AG09319 (cell line): ENCODE data around the gene MUSK.
A peak's percentile ranks its signal among the peaks of the same experiment; 100 is the strongest.

ENCODE experiments used
- DNase-seq: peaks from one replicate; pipeline ENCODE4 v3.0.0-alpha.2; 2010; ENCODE audit warnings: low read depth; ENCODE audit errors: extremely low read depth
- CTCF ChIP-seq: IDR thresholded peaks from 2 replicates; pipeline ENCODE4 v1.5.1; 2011; ENCODE audit warnings: low read depth, mild to moderate bottlenecking, inconsistent platforms, low read length, moderate library complexity

The MUSK gene

DNA sequence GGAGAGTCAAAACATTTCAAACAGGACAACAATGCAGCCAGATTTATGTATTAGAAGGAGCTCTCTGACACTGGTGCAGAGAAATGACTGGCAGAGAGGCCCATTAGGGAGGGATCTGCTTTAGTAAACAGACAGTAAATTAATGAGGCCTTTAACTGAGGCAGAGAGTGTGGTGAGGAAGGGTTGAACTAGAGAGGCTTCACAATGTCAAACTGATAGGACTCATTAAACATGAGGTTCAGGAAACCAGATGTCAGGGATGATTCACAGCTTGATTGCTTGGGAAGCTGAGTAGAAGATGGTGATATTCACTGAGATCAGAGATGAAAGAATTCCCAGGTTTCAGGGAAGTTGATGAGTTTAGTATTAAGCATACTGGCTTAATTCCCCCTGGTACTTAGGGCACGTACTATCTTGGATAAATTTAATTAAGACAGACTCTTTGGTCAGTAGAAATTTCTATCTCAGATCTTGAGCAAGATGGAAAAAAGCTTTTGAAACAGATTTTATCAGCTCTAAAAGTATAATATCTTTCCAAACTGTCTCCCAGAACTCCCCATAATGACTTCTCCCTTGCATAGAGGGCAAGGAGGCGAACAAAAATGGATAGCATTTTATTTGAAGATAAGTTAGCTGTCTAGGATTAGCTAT lies 8.6 kb upstream of the MUSK start:
- DNase-seq: peak; percentile 38

GRCh38 chr9:110669433-110669832 lies 842 bp downstream of the MUSK start:
- DNase-seq: no peak
- TF ChIP-seq CTCF: no peak

More for the DNA sequence above, 8.6 kb upstream of the MUSK start:
- no peak for TF ChIP-seq CTCF

GRCh38 chr9:110671849-110672248 lies 3.3 kb downstream of the MUSK start:
- TF ChIP-seq CTCF: no peak
- DNase-seq: no peak

- no peak for TF ChIP-seq CTCF
- no peak for DNase-seq
Observed at GRCh38 chr9:110672873-110673510, 4.4 kb downstream of the MUSK start.

DNA sequence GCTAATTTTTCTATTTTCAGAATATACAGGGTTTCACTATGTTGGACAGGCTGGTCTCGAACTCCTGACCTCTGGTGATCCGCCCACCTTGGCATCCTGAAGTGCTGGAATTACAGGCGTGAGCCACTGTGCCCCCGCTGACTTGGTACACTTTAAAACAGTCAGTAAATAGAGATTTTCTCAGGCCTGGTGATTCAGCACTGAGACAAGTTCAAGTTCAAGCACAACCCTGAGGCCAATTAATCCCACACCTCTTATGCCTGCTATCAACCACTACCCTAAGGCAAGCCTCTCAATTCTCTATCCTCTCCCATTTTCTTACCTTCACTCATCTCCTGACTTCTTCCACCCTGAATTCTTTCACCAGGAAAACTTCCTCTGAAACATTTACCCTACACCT lies 18.9 kb downstream of the MUSK start:
- TF ChIP-seq CTCF: no peak
- no peak for DNase-seq

- DNase-seq: no peak
- TF ChIP-seq CTCF: no peak
Observed at GRCh38 chr9:110688329-110688728, 19.7 kb downstream of the MUSK start.

DNA sequence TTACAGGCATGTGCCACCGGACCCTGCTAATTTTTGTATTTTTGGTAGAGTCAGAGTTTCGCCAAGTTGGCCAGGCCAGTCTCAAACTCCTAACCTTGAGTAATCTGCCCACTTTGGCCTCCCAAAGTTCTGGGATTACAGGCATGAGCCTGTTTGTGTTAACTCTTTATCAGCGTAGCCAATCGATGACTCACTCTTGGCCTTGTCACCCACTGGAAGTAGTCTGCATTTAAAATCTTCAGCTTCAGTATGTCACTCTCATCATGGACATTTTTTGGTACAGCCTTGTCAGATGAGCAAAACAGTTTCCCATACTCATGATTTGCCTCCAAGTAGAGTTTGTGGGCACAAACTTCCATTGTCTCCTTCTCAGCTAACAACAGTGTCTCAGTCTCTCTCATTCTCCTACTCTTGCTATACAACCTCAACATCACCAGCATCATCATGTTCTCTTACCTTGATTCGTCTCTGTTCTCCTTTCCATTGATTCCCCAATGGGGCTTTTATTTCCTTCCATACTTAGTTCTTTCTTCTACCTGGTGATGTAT lies 22.5 kb downstream of the MUSK start:
- no peak for DNase-seq
- no peak for TF ChIP-seq CTCF

DNA sequence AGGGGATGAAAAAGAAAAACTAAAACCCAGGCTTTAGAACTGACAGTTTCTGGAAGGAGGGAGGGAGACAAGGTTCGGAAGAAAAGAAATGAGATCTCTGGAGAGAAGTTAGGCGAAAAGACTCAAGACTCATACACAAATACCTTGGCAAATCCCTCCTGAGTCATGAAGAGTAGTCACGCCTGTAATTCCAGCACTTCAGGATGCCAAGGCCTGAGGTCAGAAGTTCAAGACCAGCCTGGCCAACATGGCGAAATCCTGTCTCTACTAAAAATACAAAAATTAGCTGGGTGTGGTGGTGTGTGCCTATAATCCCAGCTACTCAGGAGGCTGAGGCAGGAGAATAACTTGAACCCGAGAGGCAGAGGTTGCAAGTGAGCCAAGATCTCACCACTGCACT lies 27.3 kb downstream of the MUSK start:
- DNase-seq: peak; percentile 45
